Iris pigment epithelial cell (primary cell): ENCODE data around the gene IFNL4.
"Not testable (repeated sequence)": the region's sequence is repeated elsewhere in the genome, so short reads cannot be mapped to it uniquely, and the experiment has no call there.

Experiments
- DNase-seq: peaks from one replicate; pipeline ENCODE4 v3.0.0-alpha.2; 2011; ENCODE audit warnings: low read depth

IFNL4 gene

GRCh38 chr19:39254531-39255345 is 6.1 kb upstream of the IFNL4 start:
- no peak for DNase-seq

- no peak for DNase-seq
These were observed 4.9 kb upstream of the IFNL4 start for GRCh38 chr19:39253374-39254149.

GRCh38 chr19:39252458-39252857 is 3.8 kb upstream of the IFNL4 start:
- DNase-seq = no peak

GRCh38 chr19:39251846-39252245 is 3.2 kb upstream of the IFNL4 start:
- DNase-seq = no peak

GRCh38 chr19:39251081-39251480 is 2.4 kb upstream of the IFNL4 start:
- DNase-seq = no peak

GRCh38 chr19:39247701-39248664 is 673 bp downstream of the IFNL4 start:
- no peak for DNase-seq

GRCh38 chr19:39246951-39247669 is 1.5 kb downstream of the IFNL4 start:
- DNase-seq = peak; percentile 32

- not testable (repeated sequence) for DNase-seq
These were observed 3.5 kb downstream of the IFNL4 start for GRCh38 chr19:39245166-39245565.

GRCh38 chr19:39244410-39245100 is 4.1 kb downstream of the IFNL4 start, which contains the start of gene IFNL3:
Gene IFNL3, minus strand, starts transcription at chr19:39245006. Its CDS starts 39 bp downstream, at chr19:39244967.
- not testable (repeated sequence) for DNase-seq

- DNase-seq = not testable (repeated sequence)
These were observed 4.9 kb downstream of the IFNL4 start for GRCh38 chr19:39243741-39244140.

- no peak for DNase-seq
These were observed 8.2 kb downstream of the IFNL4 start for GRCh38 chr19:39240421-39240820.

- no peak for DNase-seq
These were observed 9.7 kb downstream of the IFNL4 start for GRCh38 chr19:39238944-39239343.

GRCh38 chr19:39238209-39238608 is 10.4 kb downstream of the IFNL4 start:
- no peak for DNase-seq

- DNase-seq = no peak
These were observed 11.2 kb downstream of the IFNL4 start for GRCh38 chr19:39237200-39238184.

GRCh38 chr19:39236527-39236926 is 12.1 kb downstream of the IFNL4 start:
- DNase-seq = no peak

- DNase-seq = no peak
These were observed 15.9 kb downstream of the IFNL4 start for GRCh38 chr19:39232708-39233107.

GRCh38 chr19:39230096-39230764 is 18.4 kb downstream of the IFNL4 start:
- no peak for DNase-seq

GRCh38 chr19:39224910-39225309 is 23.7 kb downstream of the IFNL4 start:
- no peak for DNase-seq
